DMS53 treated with DMSO at 0.1 percent for 48 hours (cell line): ENCODE results near the gene PASK.

Experiments used
- DNase-seq: peaks from one replicate; lab custom pipeline; 2025; ENCODE audit not compliant: unreplicated experiment; lab: John Stamatoyannopoulos, UW

PASK gene

GRCh38 chr2:241083091-241083415 is 66.2 kb downstream of the PASK start:
- no peak for DNase-seq

DNA sequence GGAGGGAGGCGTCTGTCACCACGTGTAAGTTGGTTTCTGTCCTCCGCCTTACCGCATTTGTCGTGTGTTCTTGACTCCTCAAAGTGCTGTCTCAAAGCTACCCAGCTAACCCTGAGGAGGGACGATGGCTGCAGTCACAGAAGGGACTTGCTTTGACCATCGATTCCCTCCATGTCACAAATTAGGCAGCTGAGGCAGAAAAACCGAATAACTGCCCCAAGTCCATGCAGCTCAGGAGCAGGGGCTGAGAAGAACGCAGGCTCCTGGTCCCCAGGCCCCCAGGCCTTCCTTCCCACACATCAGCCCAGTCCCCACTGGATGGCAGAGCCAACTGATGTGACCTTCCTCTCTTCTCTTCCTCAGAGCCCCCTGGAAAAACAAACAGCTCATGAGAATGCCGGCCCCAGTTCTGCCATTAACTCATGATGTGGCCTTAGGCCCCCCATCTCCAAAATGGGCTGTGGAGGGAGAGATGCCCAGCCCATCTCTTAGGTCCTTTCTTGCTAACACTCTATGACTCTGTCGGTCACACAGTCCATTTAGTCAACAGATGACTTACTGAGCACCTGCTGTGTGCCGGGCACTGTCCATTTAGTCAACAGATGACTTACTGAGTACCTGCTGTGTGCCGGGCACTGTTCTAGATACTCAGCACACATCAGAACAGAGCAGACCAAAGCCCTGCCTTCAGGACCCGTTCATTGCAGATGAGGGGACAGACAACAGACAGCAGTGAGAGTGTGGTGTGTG is 66.8 kb downstream of the PASK start:
- no peak for DNase-seq

DNA sequence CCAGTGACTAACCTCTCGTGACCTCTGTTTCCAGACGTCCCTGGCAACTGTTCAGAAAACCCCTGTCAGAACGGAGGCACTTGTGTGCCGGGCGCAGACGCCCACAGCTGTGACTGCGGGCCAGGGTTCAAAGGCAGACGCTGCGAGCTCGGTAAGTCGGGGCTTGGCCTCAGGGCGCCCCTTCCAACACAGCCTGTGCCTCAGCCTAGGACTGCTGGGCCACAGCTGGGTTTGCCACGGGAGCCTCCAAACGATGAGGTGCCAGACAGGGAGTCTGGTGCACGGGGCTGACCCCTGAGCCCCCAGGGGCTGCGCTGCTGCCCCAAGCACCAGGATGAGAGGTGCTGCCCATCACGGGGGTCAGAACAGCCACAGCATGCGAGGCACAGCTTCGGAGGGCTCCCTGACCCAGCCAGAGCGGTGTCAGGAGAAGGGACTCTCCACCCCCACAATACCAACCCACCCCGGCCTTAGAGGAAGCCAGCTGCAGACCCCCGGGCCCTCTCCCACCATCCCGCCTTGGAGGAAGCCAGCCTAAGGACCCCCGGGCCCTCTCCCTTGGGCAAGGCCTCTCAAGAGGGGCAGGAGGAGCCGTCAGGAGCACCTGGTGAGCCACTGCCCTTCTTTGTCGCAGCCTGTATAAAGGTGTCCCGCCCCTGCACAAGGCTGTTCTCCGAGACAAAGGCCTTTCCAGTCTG is 67.5 kb downstream of the PASK start:
- DNase-seq: no peak

GRCh38 chr2:241081190-241081642 is 68.1 kb downstream of the PASK start:
- no peak for DNase-seq

DNA sequence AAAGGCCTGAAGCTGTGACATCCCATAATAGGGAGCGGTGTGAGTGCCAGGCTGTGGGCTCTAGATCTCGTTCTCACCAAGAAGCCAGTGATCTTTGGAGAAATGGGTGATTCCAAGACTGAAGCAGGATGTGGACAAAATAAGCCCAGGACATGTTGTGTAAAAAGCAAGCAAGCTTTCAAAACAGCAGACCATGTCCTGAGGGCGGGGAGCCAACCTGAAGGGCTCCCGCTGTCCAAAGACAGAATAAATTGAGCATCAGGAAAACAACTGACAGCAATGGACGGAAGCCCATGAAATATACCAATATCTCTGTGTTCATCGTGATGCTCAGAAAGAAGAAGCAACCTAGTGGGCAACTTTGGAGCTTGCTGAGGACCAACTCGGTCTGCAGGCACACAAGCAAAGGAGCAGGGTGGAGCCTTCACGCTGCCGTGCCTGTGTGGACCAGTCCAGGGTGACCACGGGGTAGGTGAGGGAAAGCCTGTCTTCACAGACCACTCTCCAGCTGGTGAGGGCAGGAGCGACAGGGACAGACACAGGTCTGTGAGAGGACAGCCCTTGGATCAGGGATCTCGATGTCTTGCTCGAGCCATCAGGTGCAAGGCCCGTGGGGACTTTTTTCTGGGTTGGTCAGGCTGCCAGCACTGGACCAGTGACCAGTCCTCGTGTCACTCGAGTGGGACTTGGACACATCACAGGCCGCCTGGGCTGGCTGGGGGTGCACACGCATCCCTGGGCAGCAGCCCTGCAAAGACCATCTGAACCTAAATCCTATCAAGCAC is 68.7 kb downstream of the PASK start:
- DNase-seq: no peak

- DNase-seq: no peak
Observed at GRCh38 chr2:241074901-241075540, 74.3 kb downstream of the PASK start.

DNA sequence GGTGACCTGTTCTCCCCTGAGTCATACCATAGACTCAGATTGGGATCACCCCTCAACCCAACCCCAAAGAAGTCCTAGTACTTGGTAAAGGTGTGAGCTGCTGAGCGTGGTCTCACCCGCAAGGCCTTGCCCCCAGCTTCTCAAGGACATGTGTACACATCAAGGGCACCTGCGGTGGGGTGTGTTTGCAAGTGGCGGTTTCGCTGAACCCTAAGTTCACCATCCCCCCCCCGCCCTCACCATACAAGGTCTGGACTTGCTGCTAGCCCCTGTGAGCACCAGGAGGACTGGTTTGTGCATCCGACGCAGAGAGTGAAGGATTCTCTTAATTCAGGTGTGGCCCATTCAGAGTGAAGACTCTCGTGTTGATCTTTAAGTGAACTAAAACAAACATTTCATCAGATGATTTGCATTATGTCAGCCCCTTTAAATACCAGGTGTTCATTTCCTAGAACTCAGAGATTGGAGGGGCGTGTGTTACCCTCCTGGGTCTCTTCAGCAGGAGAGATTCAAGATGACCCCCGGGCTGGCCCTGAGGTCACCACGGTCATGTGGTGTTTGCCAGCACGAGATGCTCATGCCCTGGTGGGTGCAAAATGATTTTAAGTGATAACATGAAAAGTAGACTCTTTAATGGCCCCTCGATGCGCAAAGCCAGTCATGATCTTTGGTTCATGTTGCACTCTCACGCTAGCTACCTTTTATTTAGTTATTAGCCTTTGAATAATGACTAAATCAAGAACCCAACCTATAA is 75.0 kb downstream of the PASK start:
- DNase-seq: no peak

- no peak for DNase-seq
Observed at GRCh38 chr2:241073166-241074064, 75.9 kb downstream of the PASK start.

DNA sequence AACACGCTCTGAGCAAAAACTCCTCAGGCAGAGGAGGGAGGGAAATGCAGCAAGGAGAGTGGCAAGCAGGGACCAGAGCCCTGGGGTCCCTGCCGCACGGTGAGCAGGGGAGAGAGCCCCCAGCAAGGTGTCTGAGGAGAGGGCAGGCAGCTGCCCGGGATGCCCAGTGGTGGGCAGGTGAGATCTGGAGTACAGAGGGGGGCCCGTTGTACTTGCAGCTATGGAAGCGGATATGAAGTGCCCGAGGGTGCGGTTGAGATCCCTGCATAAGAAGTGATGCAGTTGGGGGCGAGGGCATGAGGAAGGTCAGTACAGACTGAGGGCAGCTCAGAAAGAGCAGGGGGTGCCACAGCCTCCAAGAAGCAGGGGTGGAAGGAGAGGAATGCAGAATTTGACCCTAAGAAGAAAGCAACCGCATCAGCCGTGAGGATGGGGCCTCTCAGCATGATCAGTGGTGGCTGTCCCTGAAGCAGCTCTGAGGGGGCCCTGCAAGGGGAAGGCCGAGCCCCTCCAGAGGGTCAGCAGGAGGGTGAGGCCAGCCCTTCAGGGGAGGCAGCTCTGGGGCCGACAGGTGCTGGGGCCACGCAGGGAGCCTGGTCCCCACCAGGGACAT is 76.6 kb downstream of the PASK start:
- no peak for DNase-seq

GRCh38 chr2:241072151-241072550 is 77.1 kb downstream of the PASK start:
- no peak for DNase-seq

DNA sequence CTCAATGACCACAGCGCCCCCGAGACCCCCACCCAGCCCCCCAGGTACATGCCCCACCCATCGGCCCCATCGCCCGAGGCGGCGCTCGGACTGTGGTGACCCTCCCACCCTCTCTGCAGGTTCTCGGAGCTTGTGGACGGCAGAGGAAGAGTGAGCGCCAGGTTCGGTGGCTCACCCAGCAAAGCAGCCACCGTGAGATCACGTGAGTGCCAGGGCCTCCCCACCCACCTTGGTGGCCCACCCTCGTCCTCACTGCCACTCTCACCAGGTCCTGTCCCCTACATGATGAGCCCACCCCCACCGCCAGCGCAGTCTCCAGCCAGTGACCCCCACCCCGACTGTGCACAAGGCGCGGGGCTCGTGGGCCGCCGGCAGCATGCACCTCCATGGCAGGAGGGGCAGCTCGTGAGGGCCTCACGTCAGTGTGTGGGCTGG is 77.6 kb downstream of the PASK start:
- no peak for DNase-seq

GRCh38 chr2:241070811-241071676 is 78.2 kb downstream of the PASK start:
- no peak for DNase-seq

DNA sequence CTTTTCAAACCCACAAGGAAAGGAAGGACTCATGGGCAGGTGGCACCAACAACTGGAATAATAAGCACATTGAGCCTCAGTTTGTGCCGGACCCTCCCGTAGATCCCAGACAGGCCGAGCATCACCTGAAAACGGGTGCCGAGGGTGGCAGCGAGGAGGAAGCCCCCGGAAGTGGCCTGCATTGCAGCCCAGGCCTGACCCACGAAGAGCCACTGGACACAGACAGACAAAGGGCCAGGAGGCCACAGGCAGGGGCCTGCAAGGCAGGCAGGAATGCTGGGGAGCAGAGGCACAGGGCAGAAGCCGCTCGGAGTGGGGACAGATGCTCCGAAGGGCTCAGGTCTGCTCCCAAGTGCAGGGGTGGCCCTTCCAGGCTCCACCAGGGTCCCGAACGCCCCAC is 78.9 kb downstream of the PASK start:
- no peak for DNase-seq

- DNase-seq: no peak
Observed at GRCh38 chr2:241069821-241070281, 79.4 kb downstream of the PASK start.

GRCh38 chr2:241068942-241069810 is 80.1 kb downstream of the PASK start:
- no peak for DNase-seq

DNA sequence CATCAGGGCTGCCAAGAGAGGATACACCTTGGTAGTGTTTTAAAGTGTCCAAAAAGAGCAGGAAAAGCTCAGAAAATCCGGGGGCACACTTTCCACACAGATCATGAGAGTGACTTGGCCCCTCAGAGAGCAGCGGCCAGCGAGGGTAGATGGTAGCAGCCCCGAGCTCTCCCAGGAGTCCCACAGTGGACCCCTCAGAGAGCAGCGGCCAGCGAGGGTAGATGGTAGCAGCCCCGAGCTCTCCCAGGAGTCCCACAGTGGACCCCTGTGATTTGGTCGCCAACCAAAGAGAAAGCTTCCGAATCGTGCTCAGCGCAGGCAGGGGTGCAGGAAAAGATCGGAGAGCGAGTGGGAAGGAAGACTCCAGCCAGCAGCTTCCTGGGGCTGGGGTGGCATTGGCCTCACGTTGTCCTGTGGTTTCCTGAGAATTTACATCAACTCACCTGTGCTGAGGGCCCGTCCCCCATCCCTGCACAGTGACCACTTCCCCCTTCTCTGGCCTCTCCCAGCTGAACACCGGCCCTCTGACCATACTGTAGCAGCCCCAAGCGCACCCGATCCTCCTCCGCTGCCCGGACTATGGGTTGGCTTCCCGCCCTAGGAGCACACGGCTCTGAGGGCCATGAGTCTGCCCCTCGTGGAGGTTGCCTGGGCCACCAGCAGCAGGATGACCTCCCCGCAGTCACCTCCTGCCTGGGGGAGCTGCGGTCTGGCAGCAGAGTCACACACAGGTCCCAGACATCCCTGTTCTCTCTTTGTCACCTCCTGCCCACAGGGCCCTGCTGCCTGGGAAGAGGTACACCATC is 80.9 kb downstream of the PASK start:
- no peak for DNase-seq
